Hematopoietic multipotent progenitor cell treated with erythropoietin and hydrocortisone succinate and interleukin-3 and kit ligand, for 8 days (in vitro differentiated cells): Measurements from ENCODE around the gene TKT.

Experiments used
- DNase-seq: peaks from one replicate; pipeline ENCODE4 v3.0.0-alpha.2; 2015

The TKT gene

DNA sequence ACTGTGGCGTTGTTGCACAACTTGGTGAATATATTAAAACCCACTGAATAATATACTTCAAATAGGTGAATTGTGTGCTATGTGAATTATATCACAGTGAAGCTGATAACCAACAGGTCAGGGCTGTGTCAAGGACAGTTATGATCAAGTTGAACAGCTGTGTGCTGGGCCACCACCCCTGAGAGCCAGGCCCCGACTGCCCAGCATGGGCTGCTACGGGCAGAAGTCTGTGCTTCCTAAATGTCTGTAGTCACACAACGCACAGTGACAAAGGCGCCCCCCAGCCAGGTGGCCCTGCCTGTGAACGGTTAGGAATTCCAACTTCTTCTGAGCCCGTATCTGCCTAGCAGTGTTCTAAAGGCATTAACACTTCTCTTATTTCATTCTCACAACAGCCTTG lies 32.8 kb downstream of the TKT start:
- DNase-seq = no peak

DNA sequence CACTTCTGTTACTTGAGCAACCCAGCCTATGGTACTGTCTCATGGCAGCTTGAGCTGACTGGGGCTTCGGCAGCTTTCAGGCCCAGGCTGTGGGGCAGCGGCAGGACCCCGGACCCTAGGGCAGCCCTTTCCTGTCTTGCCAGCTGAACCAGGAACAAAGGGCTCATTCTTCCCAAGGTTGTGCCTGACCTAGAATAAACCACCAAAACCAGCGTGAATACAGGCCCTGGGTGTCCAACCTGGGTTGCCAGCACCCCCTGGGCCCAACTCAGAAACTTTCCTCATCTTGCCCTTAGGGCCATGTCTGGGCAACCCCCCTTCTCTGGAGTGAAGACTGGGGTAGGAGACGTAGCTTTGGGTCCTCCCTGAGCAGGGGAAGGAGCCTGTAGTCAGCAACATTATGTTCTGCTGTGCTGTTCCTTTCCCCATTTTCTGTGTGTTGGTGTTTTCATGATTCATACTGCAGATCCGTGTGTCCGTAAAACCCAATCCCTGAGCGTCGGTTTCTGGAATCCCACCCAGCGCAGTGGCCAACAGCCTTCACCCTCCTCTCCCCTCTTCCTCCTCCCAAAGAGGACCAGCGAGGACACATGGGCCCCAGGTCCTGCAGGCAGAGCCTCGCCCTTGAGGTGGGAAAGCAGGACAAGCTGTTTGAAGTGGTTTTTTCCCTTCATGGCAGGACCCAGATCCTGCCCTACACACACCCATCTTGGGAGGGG lies 33.5 kb downstream of the TKT start:
- DNase-seq = no peak

DNA sequence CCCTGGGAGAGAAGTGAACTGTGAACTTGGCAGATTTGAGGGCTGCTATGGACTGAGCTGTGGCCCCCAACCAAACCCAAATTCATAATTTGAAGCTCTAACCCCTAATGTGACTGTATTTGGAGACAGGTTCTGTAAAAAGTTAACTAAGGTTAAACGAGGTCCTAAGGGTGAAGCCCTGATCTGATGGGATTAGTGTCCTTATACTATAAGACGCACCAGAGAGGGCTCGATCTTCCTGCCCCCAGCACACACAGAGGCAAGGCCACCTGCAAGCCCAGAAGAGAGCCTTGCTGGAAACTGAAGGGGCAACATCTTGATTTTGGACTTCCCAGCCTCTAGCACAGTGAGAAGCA lies 34.0 kb downstream of the TKT start:
- DNase-seq = no peak

DNA sequence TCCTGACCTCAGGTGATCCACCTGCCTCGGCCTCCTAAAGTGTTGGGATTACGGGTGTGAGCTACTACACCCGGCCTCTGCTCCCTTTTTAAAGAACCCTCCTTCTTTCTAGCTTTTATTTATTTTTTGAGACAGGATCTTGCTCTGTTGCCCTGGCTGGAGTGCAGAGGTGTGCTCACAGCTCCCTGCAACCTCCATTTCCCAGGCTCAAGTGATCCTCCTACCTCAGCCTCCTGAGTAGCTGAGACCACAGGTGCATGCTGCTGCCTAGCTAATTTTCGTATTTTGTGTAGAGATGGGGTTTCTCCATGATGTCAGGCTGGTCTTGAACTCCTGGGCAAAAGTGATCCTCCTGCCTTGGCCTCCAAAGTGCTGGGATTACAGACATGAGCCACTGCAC lies 34.5 kb downstream of the TKT start:
- DNase-seq = no peak

GRCh38 chr3:53219895-53220483 lies 35.8 kb downstream of the TKT start:
- peak; percentile 87 for DNase-seq

DNA sequence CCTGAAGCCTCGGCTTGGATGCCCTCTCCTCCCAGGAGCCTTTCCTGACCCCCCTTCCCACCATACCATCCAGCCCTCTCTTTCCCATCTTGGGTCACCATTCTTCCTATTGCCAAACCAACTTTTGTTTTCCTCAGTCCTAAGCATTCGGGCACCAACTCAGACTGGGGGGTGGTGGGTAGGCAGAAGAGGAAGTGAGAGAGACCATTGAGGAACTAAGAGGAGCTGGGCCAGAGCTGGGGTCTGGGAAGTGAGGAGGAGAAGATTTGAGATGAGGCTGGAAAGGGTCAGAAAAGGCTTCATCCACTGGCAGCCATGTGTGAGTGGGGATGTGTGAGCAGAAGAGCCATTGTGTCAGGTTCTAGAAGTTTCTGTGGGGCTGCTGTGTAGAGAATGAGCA lies 37.7 kb downstream of the TKT start:
- DNase-seq = no peak

GRCh38 chr3:53217175-53217574 lies 38.6 kb downstream of the TKT start:
- DNase-seq = no peak

DNA sequence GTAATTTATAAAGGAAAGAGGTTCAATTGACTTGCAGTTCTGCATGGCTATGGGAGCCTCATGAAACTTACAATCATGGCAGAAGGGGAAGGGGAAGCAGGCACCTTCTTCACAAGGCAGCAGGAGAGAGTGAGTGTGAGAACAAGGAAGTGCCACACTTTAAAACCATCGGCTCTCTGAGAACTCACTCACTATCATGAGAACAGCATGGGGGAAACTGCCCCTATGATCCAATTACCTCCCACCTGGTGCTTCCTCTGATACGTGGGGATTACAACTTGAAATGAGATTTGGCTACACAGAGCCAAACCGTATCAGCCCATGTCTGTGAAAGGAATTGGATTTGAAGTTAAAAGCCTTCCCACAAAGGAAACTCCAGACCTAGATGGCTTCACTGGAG lies 39.1 kb downstream of the TKT start:
- DNase-seq = no peak

DNA sequence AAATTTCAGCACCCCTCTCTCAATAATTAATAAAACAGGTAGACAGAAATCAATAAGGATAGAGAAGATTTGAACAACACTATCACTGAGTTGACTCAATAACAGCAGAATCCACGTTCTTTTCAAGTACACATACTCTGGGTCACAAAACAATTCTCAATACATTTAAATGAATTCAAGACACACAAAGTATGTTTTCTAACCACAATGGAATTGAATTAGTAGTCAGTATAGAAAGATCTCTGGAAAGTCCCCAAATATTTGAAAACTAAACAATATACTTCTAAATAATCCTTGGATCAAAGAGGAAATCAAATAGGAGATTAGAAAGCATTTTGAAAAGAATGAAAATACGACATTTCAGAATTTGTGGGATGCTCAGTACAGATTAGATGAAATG lies 40.0 kb downstream of the TKT start:
- DNase-seq = no peak

DNA sequence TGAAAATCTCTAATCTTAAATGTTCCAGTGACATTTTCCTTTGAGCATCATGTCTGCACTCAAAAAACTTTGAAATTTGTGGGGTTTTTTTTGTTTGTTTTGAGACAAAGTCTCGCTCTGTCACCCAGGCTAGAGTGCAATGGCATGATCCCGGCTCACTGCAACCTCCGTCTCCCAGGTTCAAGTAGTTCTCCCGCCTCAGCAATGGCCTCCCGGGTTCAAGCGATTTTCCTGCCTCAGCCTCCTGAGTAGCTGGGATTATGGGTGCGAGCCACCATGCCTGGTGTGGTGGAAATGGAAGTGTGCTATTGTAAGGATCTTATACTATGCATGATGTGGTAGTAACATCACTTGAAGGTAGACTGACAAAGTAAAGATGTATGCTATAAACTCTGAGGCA lies 42.5 kb downstream of the TKT start:
- no peak for DNase-seq

DNA sequence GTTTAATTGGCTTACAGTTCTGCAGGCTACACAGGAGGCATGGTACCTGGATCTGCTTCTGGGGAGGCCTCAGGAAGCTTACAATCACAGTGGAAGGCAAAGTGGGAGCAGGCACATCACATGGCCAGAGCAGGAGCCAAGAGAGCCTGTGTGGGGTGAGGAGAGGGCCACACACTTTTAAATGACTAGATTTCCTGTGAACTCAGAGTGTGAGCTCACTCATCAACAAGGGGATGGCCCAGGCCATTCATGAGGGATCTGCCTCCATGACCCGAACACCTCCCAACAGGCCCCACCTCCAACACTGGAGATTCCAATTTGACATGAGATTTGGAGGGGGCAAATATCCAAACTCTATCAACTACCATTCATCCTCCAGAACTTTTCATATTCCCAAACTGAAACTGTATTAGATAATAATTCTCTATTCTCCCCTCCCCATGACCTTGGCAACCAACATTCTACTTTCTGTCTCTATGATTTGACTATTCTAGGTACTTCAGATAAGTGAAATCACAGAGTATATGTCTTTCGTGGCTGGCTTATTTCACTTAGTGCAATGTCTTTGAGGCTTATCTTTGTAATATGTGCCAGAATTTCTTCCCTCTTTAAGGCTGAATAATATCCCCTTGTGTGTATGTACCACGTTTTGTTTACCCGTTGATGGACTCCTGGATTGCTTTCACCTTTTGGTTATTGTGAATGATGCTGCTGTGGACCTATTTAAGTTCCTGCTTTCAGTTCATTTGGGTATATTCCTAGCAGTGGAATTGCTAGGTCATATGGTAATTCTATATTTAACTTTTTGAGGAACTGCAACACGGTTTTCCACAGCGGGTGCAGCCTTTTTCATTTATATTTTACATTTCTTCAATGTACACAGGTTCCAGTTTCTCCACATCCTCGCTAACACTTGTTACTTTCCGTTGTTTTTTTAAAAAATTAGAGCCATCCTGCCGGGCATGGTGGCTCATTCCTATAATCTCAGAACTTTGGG lies 43.8 kb downstream of the TKT start:
- no peak for DNase-seq

DNA sequence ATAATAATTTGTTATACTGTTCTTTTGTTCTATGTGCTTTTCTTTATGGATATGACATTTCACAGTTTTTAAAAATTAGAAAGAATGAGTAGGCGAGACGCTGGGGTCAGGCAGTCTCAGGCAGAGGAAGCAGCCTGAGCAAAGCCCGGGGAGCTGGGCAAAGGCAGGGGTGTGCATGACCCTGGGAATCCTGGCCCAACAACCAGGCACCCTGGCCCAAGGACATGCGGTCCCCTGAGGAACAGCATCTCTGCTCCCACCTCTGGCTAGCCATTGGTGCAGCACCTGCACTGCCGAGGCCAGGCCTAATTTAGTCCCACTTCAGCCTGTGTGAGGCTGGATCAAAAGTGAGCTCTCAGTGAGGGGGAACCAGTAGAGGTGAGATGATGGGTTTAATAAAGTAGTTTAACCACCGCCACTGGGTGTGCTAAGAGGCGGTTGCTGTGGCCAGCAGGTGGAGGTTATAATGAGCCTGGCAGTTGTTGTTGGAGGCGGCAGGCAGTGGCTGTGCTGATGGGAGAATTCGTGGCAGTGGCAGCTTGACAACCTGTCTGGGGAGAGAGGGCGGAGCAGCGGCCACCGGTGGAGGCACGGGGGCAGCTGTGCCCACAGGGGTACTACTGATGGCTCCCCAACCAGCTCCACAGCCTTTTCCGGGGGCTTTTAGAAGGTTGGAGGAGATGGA lies 53.3 kb downstream of the TKT start:
- no peak for DNase-seq

DNA sequence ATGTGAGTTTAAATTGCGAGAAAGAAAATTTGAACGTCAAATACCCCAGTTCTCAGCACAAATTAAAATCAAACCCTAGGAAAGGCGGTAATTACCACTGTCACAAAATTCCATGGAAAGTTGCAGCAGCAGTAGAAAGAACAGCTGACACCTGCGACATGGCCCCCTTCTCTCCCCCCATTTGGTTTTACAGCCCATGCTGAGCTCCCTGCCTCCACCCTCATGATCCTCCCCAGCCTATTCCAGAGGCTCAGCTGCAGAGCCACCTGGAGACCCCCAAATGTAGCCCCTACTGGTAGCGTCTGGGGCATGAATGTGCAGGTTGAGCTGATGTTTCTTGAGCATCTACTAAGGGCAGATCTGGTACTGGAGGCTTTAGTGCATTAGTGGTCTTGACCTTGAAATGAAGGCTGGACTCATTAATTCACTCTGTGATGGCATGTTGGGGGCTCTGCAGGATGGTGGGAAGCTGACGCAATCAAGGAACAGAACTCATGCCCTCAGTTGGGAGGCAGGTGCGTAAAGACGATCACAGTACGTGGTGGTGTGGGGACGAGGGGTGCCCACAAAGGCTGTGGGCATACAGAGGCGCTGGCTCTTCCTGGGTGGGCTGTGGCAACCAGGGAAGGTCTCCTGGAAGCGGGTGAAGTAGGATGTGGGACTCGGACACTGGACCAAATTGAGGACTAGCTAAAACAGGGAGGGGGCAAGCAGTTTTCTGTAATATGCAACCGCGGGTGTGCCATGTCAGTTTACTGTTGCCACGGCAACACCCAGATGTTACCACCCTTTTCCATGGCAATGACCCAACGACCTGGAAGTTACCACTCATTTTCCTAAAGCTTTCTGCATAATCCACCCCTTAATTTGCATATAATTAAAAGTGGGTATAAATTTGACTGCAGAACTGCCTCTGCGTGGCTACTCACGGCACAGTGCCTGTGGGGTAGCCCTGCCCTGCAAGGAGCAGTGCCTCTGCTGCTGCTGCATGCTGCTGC lies 55.0 kb downstream of the TKT start:
- DNase-seq = peak; percentile 12

- peak; percentile 28 for DNase-seq
These were observed 56.0 kb downstream of the TKT start for GRCh38 chr3:53199834-53200233.

DNA sequence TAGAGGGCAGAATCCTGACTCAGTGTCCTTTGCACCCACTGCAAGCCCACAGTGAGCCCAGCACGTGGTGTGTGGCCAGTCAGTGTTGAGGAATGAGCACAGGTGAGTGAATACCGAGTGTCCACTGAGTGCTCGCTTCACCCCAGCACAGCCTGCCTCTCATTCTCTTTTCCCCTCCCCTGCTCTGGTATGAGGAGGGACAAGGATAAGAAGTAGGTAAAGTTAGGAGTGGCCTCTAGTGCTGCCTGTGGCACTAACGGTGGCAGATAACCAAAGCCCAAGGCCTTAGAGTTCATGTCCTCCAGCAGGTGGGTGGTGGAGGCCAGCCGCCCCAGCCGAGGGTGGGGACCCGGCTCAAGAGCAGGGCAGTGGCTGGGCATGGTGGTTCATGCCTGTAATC lies 56.8 kb downstream of the TKT start:
- no peak for DNase-seq

GRCh38 chr3:53198256-53198977 lies 57.4 kb downstream of the TKT start:
- no peak for DNase-seq

DNA sequence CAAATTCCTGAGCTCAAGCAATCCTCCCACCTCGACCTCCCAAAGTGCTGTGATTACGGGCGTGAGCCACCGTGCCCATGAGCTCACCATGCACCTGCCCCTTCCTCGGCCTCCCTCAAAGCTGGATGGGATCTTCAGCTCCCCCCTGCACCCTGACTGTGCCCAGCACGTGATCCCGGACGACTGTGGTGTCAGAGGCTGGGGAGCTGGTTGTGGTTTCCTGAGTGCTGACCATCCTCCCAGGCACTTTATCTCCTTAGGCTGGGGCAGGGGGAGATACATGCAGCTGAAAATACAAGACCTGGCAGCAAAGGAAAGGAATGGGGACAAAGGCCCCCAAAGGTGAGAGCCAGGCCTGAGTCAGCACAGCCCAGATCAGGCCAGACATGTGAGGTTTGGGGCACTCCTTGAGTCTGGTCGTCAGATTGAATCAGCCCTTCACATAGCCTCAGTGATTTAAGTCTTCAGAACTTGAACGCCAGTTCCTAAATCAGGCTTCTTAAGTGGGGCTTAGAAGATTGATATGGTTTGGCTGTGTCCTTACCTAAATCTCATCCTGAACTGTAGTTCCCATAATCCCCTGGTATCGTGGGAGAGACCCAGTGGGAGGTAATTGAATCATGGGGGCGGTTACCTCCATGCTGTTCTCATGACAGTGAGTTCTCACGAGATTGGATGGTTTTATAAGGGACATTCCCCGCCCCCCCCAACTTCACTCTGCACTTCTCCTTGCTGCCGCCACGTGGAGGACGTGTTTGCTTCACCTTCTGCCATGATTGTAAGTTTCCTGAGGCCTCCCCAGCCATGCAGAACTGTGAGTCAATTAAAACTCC lies 59.0 kb downstream of the TKT start:
- DNase-seq = peak; percentile 49

GRCh38 chr3:53195602-53196574 lies 59.9 kb downstream of the TKT start:
- peak; percentile 43 for DNase-seq

DNA sequence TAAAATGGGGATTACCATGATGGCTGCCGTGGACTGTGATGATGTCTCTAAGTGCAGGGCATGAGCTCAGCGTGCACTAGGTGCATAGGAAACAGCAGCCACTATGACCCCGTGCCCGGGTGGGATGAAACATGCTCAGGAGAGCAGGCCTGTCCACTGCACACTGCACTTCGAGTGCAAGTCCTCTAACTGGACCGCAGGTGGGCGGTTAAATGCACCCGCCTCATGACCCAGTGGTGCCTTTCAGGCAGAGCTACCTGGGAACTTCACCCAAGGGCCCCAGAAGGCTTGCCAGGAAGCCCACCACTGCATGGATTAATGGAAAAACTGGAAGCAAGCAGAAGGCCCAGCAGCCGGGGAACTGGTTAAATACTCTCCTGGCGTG lies 60.8 kb downstream of the TKT start:
- DNase-seq = no peak
